Bronchial epithelial cell (primary cell): Measurements from ENCODE around the gene BRIP1. TPM values are rescaled to one million over a fixed set of nuclear protein-coding genes. Genes with fewer than 3 reads are reported as not detected.

Experiments used
- DNase-seq: peaks from one replicate; pipeline ENCODE4 v3.0.0-alpha.2; 2010; ENCODE audit warnings: low read depth
- FAIRE-seq: peaks from 2 replicates; lab custom pipeline; 2011; peaks lifted over from hg19 to GRCh38; lab: Jason Lieb, UNC
- H3K27me3 ChIP-seq: 2 replicates; pipeline ENCODE4 v1.5.1; 2011; ENCODE audit warnings: low read length; ENCODE audit not compliant: control insufficient read depth, insufficient read depth
- H3K36me3 ChIP-seq: 2 replicates; pipeline ENCODE4 v1.5.1; 2011; ENCODE audit warnings: low read length; ENCODE audit not compliant: control insufficient read depth, insufficient read depth
- H3K4me3 ChIP-seq: 2 replicates; pipeline ENCODE4 v1.5.1; 2011; ENCODE audit warnings: mild to moderate bottlenecking, low read depth, low read length, control low read depth
- total RNA-seq: library from RNA; depleted of rRNA; stranded (reverse); fragments of >200 nt; gene quantifications from 2 replicates; pipeline ENCODE4 v1.2.1, GENCODE V29; 2014
- TF ChIP-seq, protein P1 (sequence below): IDR thresholded peaks from 2 replicates; pipeline ENCODE4 v1.5.1; 2011; ENCODE audit warnings: mild to moderate bottlenecking, moderate library complexity, low read length, control low read depth, inconsistent platforms; ENCODE audit not compliant: insufficient read depth, severe bottlenecking

Gene BRIP1
- total RNA-seq, 1 donor from 2014 or later = 1.1 TPM

DNA sequence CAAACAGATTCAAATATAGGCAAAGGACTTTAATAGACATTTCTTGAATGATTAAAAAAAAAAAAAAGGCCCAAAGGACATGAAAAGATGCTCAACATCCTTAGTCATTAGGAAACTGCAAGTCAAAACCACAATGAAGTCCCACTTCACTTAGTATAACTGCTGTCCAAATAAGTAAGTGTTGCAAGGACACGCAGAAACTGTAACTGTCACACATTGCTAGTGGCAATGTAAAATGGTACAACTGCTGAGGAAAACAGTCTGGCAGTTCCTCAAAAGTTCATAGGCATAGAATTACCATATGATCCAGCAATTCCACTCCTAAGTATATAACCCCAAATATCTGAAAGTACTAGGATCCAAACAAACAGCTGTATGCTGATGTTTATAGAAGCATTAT, 112.7 kb downstream of the BRIP1 start:
- TF ChIP-seq, protein P1, sequence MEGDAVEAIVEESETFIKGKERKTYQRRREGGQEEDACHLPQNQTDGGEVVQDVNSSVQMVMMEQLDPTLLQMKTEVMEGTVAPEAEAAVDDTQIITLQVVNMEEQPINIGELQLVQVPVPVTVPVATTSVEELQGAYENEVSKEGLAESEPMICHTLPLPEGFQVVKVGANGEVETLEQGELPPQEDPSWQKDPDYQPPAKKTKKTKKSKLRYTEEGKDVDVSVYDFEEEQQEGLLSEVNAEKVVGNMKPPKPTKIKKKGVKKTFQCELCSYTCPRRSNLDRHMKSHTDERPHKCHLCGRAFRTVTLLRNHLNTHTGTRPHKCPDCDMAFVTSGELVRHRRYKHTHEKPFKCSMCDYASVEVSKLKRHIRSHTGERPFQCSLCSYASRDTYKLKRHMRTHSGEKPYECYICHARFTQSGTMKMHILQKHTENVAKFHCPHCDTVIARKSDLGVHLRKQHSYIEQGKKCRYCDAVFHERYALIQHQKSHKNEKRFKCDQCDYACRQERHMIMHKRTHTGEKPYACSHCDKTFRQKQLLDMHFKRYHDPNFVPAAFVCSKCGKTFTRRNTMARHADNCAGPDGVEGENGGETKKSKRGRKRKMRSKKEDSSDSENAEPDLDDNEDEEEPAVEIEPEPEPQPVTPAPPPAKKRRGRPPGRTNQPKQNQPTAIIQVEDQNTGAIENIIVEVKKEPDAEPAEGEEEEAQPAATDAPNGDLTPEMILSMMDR = no peak
- Histone ChIP-seq H3K27me3 (no peaks in the 10 kb centered on the region), H3K36me3 (no peaks in the 10 kb centered on the region), H3K4me3 (no peak overlapping the region)
- DNase-seq (no peak), FAIRE-seq (no peak)

DNA sequence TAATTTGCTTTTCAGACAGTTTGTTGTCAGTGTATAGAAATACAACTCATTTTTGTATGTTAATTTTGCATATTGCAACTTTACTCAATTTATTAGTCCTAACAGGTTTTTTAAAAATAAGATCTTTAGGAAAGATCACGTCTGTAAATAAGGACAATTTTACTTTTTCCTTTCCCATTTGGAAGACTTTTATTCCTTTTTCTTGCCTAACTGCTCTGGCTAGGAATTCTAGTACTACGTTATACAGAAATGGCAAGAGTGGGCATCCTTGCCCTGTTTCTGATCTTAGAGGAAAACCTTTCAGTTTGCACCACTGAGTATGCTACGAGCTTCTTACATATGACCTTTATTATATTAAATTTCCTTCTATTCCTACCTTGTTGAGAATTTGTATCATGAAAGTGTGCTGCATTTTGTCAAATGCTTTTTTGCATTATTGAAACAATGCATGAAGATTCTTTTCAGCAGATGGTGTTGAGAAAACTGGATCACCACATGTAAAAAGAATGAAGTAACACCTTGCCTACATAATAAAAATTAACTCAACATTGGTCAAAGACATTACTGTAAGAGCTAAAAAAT, 113.4 kb downstream of the BRIP1 start:
- no peak for DNase-seq
- H3K27me3 ChIP-seq = no peaks in the 10 kb centered on the region
- no peak for FAIRE-seq
- no peaks in the 10 kb centered on the region for H3K36me3 ChIP-seq
- TF ChIP-seq, protein P1 = no peak
- H3K4me3 ChIP-seq = no peak overlapping the region

DNA sequence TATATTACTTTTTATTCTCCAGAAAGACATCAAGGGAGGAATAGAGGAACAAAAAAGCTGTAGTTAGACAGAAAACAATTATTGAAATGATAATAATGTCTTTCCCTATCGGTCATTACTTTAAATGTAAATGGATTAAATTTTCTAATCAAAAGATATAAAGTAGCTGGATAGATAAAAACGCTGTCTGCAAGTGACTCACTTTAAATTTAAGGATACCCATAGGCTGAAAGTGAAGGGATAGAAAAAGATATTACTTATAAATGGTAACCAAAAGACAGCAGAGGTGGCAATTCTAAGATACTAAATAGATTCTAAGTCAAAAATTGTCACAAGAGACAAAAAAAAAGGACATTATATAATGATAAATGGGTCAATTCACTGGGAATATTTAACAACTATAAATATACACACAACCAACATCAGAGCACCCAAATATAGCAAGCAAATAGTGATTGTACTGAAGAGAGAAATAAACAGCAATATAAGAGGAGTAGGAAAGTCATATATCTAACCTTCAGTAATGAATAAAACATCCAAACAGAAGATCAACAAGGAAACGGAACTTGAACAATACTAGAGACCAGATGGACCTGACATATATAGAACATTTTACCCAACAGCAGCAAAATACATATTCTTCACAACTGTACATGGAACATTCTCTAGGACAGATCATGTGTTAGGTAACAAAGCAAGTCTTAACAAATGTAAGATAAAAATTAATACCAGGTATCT, 116.9 kb downstream of the BRIP1 start:
- TF ChIP-seq, protein P1 = no peak
- H3K4me3 ChIP-seq = no peak overlapping the region
- H3K36me3 ChIP-seq = no peaks in the 10 kb centered on the region
- FAIRE-seq = no peak
- DNase-seq = no peak
- H3K27me3 ChIP-seq = no peaks in the 10 kb centered on the region

DNA sequence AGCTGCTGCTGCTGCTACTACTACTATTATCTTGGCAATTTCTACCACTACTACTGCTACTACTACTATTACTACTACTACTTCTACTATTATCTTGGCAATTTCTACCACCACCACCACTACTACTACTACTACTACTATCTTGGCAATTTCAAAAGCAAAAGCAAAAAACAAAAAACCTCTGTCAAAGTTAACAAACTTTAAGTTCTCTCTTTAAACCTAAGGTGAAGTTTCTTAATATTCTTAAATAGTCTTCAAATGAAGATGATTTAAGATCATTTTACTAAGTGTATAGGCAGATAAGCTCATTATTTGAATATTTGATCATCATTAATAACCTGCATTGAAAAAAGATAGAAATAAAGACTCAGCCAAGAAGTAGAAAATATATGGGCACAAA, 118.5 kb downstream of the BRIP1 start:
- FAIRE-seq = no peak
- H3K36me3 ChIP-seq = no peaks in the 10 kb centered on the region
- H3K27me3 ChIP-seq = no peaks in the 10 kb centered on the region
- no peak overlapping the region for H3K4me3 ChIP-seq
- TF ChIP-seq, protein P1 = no peak
- DNase-seq = no peak

DNA sequence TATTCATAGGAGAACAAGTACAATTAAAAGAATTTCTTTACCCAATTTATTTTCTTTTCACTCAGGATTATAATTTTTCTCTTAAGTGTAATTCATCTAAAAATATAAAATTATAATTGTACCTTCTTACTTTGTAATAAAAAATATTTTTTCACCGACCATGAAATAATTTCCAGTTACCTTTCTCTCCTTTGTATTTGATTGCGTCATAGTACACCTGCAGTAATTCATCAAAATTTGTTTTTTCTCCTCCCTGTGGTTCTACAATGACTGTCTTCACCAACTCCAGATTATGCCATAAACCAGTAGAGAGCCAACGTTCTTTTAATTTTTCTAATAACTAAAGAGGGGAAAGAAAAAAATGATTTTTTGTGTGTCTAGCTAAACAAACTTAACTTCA, 119.1 kb downstream of the BRIP1 start:
- no peak for FAIRE-seq
- Histone ChIP-seq H3K36me3 (no peaks in the 10 kb centered on the region), H3K27me3 (no peaks in the 10 kb centered on the region), H3K4me3 (no peak overlapping the region)
- no peak for DNase-seq
- TF ChIP-seq, protein P1 = no peak

DNA sequence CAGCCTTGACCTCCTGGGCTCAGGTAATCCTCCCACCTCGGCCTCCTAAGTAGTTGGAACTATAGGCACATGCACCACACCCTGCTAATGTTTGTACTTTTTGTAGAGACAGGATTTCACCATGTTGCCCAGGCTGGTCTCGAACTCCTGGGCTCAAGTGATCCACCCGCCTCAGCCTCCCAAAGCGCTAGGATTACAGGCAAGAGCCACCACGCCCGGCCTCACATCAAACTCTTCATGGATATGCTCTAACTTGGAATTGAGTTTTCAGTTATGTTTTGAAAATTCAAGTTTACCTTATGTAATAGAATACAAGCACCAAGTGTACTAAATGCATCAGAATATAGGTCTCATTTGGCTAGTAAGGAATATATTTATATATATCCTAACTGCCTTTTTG, 119.6 kb downstream of the BRIP1 start:
- FAIRE-seq = no peak
- no peaks in the 10 kb centered on the region for H3K36me3 ChIP-seq
- no peaks in the 10 kb centered on the region for H3K27me3 ChIP-seq

More for the DNA sequence above, 119.6 kb downstream of the BRIP1 start:
- TF ChIP-seq, protein P1 = no peak
- DNase-seq = no peak
- no peak overlapping the region for H3K4me3 ChIP-seq
